ENCODE results near the gene GALNT11.
"Not testable (repeated sequence)": the region's sequence is repeated elsewhere in the genome, so short reads cannot be mapped to it uniquely, and the experiment has no call there.

GRCh38 chr7:152017683-152018082 lies 7.8 kb upstream of the GALNT11 start:
- TF ChIP-seq POLR2AphosphoS5 (IDR thresholded peaks at IDR 0.05; ENCODE audit: borderline replicate concordance, low read depth, low read length); EZH2 (IDR thresholded peaks at IDR 0.05); FOXP2 (optimal IDR thresholded peaks at IDR 0.05; ENCODE audit: control extremely low read depth, extremely low read length, insufficient read depth): not testable (repeated sequence)
